GM12878 (cell line): Measurements from ENCODE around the gene TNFRSF6B. TPM values are rescaled to one million over a fixed set of nuclear protein-coding genes. Genes with fewer than 3 reads are reported as not detected.
"Not testable (repeated sequence)": the region's sequence is repeated elsewhere in the genome, so short reads cannot be mapped to it uniquely, and the experiment has no call there.

Source experiments
- ATAC-seq: fragments of 200-7000 bp; cut with Tn5 transposase; 3 replicates; pipeline ENCODE4 v1.9.1; 2020; ENCODE audit warnings: mild to moderate bottlenecking, moderate library complexity
- BruUV-seq: library from RNA; stranded (reverse); fragments of 400-500 nt; replicated peaks from 2 replicates; lab custom pipeline; 2021; lab: Mats Ljungman, UMichigan
- CTCF ChIA-PET: fragments of 300-600 bp; sonication (Branson Sonifier 250); formaldehyde crosslinking; extraction: SDS; loops from one replicate; lab custom pipeline; 2021; ENCODE audit warnings: inconsistent platforms; lab: Yijun Ruan, JAX
- POLR2A ChIA-PET: fragments of 350-600 bp; formaldehyde crosslinking; extraction: SDS; loops from one replicate; lab custom pipeline; 2021; ENCODE audit warnings: inconsistent platforms; lab: Charles Lee
- RAD21 ChIA-PET: fragments of 300-600 bp; sonication (Branson Sonifier 250); formaldehyde crosslinking; loops from one replicate; lab custom pipeline; 2023; ENCODE audit warnings: antibody characterized with exemption; ENCODE audit not compliant: unreplicated experiment; lab: Charles Lee
- SMC1A ChIA-PET: fragments of 300-600 bp; sonication (Branson Sonifier 250); formaldehyde crosslinking; loops from one replicate; lab custom pipeline; 2023; ENCODE audit not compliant: unreplicated experiment, uncharacterized antibody; lab: Charles Lee
- DNase-seq: peaks from one replicate; pipeline ENCODE4 v3.0.0-alpha.2; 2011; ENCODE audit warnings: low read depth, low spot score
- FAIRE-seq: peaks from 3 replicates; lab custom pipeline; 2011; peaks lifted over from hg19 to GRCh38; lab: Jason Lieb, UNC
- H2AFZ ChIP-seq: 2 replicates; pipeline ENCODE4 v1.6.0; 2011; ENCODE audit warnings: low read depth, low read length, control low read depth; ENCODE audit not compliant: control insufficient read depth
- H3K27ac ChIP-seq: 2 replicates; pipeline ENCODE4 v1.5.1; 2011; ENCODE audit warnings: control low read depth; ENCODE audit not compliant: control insufficient read depth, insufficient read depth
- H3K27me3 ChIP-seq, 2 experiments: replicated peaks in 1 of 2; 2 replicates each; pipeline versions ENCODE4 v1.6.0 to v1.6.1; 2011; ENCODE audit warnings: low read length in 1 of 2; ENCODE audit not compliant: control insufficient read depth in 2 of 2, insufficient read depth in 2 of 2
- H3K36me3 ChIP-seq, 2 experiments: 2 replicates each; pipeline ENCODE4 v1.5.1; 2011; ENCODE audit warnings: low read length in 1 of 2; ENCODE audit not compliant: control insufficient read depth in 2 of 2, insufficient read depth in 2 of 2
- H3K4me1 ChIP-seq: 2 replicates; pipeline ENCODE4 v1.6.1; 2011; ENCODE audit warnings: mild to moderate bottlenecking, low read length, moderate library complexity, mixed read lengths; ENCODE audit not compliant: control insufficient read depth, insufficient read depth
- H3K4me2 ChIP-seq: 2 replicates; pipeline ENCODE4 v1.6.0; 2011; ENCODE audit warnings: control low read depth; ENCODE audit not compliant: control insufficient read depth, insufficient read depth
- H3K4me3 ChIP-seq: fragments of 200-600 bp; sonication (generic); 2 replicates; pipeline ENCODE4 v1.5.1; 2016
- H3K79me2 ChIP-seq: 2 replicates; pipeline ENCODE4 v1.6.0; 2011; ENCODE audit warnings: low read length; ENCODE audit not compliant: control insufficient read depth, insufficient read depth
- H3K9ac ChIP-seq: 2 replicates; pipeline ENCODE4 v1.8.0; 2011; ENCODE audit warnings: low read length, control low read depth, mixed read lengths; ENCODE audit not compliant: control insufficient read depth, insufficient read depth
- H3K9me3 ChIP-seq: replicated peaks from 3 replicates; pipeline ENCODE4 v1.5.1; 2011; ENCODE audit warnings: mild to moderate bottlenecking, low read length; ENCODE audit not compliant: control insufficient read depth, insufficient read depth
- H4K20me1 ChIP-seq: 2 replicates; pipeline ENCODE4 v1.6.0; 2011; ENCODE audit not compliant: control insufficient read depth, insufficient read depth
- CREM ChIP-seq: IDR thresholded peaks from 2 replicates; pipeline ENCODE4 v1.6.1; 2014; ENCODE audit warnings: antibody characterized with exemption, low read depth
- EP300 ChIP-seq, 2 experiments: fragments of 150-350 bp in 1 of 2; IDR thresholded peaks; 2 replicates each; pipeline ENCODE4 v1.6.1; 2011 to 2012; ENCODE audit warnings: low read depth in 2 of 2, low read length in 2 of 2, borderline replicate concordance in 1 of 2, improper control_type of control experiment in 1 of 2, inconsistent platforms in 1 of 2; ENCODE audit not compliant: control insufficient read depth in 1 of 2
- GABPA ChIP-seq: IDR thresholded peaks from 2 replicates; pipeline ENCODE4 v1.6.1; 2014; ENCODE audit warnings: antibody characterized with exemption, low read depth, mild to moderate bottlenecking, inconsistent platforms
- MEF2B ChIP-seq: fragments of 450-650 bp; IDR thresholded peaks from 2 replicates; pipeline ENCODE4 v1.6.1; 2018; ENCODE audit warnings: mild to moderate bottlenecking, moderate library complexity; ENCODE audit not compliant: partially characterized antibody, poor library complexity, severe bottlenecking
- MTA3 ChIP-seq: IDR thresholded peaks from 2 replicates; pipeline ENCODE4 v1.6.1; 2012; ENCODE audit warnings: low read length, inconsistent platforms, borderline replicate concordance
- NFYB ChIP-seq: IDR thresholded peaks from 2 replicates; pipeline ENCODE4 v1.6.1; 2011; ENCODE audit warnings: low read depth, mild to moderate bottlenecking, low read length, improper control_type of control experiment, moderate library complexity; ENCODE audit not compliant: insufficient read depth
- NR2C1 ChIP-seq: fragments of 450-650 bp; IDR thresholded peaks from 2 replicates; pipeline ENCODE4 v1.6.1; 2017; ENCODE audit warnings: antibody characterized with exemption, mild to moderate bottlenecking, moderate library complexity
- NR2C2 ChIP-seq: IDR thresholded peaks from 2 replicates; pipeline ENCODE4 v1.6.1; 2011; ENCODE audit warnings: borderline replicate concordance, low read depth; ENCODE audit not compliant: control insufficient read depth, insufficient read length
- RBBP5 ChIP-seq: fragments of 200-600 bp; sonication (generic); conservative IDR thresholded peaks from 2 replicates; pipeline ENCODE4 v1.6.1; 2016
- RCOR1 ChIP-seq: conservative IDR thresholded peaks from 2 replicates; pipeline ENCODE4 v1.6.1; 2012; ENCODE audit warnings: low read depth, low read length, improper control_type of control experiment
- ZBTB4 ChIP-seq: fragments of 450-650 bp; formaldehyde crosslinking; IDR thresholded peaks from 2 replicates; pipeline ENCODE4 v1.4.0; 2022; ENCODE audit warnings: mild to moderate bottlenecking, moderate library complexity
- WGBS: methylation state at CpG from one replicate; pipeline ENCODE4 v1.1.6; 2016; ENCODE audit warnings: low lambda C conversion rate; ENCODE audit not compliant: insufficient replicate concordance, insufficient coverage; ENCODE audit errors: missing lambda C conversion rate; 5-methylcytosine and 5-hydroxymethylcytosine counted together
- in situ Hi-C: fragments of 300-500 bp; cut with MboI; formaldehyde crosslinking; loops from 9 replicates; pipeline ENCODE4 v1.14.3; 2018; ENCODE audit warnings: mixed read lengths
- intact Hi-C: fragments of 100-400 bp; cut with micrococcal nuclease; formaldehyde crosslinking; loops from one replicate; pipeline ENCODE4 v1.14.2; 2022; ENCODE audit not compliant: unreplicated experiment
- polyA plus RNA-seq, 11 experiments: library from polyadenylated mRNA; depleted of rRNA in 4 of 11; unstranded in 6 of 11; stranded (reverse) in 5 of 11; fragments of >200 nt; fragmentation: Nextera tagmentation in 4 of 11; fragmentation: Illumina TruSeq in 1 of 11; extraction: Ambion mirVana in 4 of 11; extraction: Trizol in 1 of 11; gene quantifications; 1 replicate in 1 of 11; 2 replicates in 10 of 11; pipeline versions ENCODE4 v1.2.1 to v1.2.3, GENCODE V29; 2011 to 2016; ENCODE audit warnings: inconsistent platforms in 2 of 11, missing spikeins in 2 of 11, low read depth in 1 of 11
- total RNA-seq, 4 experiments: library from RNA; depleted of rRNA in 3 of 4; stranded (reverse); fragments of >200 nt in 3 of 4; fragmentation: Illumina TruSeq in 1 of 4; extraction: Trizol in 1 of 4; gene quantifications; 2 replicates each; pipeline versions ENCODE4 v1.2.1 to v1.2.3, GENCODE V29; 2013 to 2021
- TF ChIP-seq, protein P1 (sequence below): fragments of 450-650 bp; IDR thresholded peaks from 2 replicates; pipeline ENCODE4 v1.6.1; 2018; ENCODE audit warnings: borderline replicate concordance, mild to moderate bottlenecking; ENCODE audit not compliant: partially characterized antibody

The TNFRSF6B gene
- total and polyA plus RNA-seq, 10 of the 15 experiments (the other 5 are each of a cell fraction or from before 2014, with no cell fraction given): 0.67 to 2.2 (median 1.8) TPM; not detected in 7

DNA sequence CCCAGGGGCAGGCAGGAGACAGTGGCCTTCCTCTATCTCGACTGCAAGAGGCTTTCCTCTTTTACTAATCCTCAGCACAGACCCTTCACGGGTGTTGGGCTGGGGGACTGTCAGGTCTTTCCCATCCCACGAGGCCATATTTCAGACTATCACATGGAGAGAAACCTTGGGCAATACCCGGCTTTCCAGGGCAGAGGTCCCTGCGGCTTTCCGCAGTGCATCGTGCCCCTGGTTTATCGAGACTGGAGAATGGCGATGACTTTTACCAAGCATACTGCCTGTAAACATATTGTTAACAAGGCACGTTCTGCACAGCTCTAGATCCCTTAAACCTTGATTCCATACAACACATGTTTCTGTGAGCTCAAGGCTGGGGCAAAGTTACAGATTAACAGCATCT, 36.3 kb upstream of the TNFRSF6B start:
- WGBS: 80% methylated on average over 10 of the region's 10 CpGs
- H2AFZ ChIP-seq, H3K36me3 ChIP-seq, H3K4me3 ChIP-seq, H3K27me3 ChIP-seq, H3K4me2 ChIP-seq, FAIRE-seq, RAD21 ChIA-PET, POLR2A ChIA-PET, H3K79me2 ChIP-seq, H3K27ac ChIP-seq, DNase-seq, H4K20me1 ChIP-seq, CTCF ChIA-PET, H3K4me1 ChIP-seq, intact Hi-C loops, in situ Hi-C loops, SMC1A ChIA-PET, H3K9ac ChIP-seq, BruUV-seq, H3K9me3 ChIP-seq, ATAC-seq: not testable (repeated sequence)

DNA sequence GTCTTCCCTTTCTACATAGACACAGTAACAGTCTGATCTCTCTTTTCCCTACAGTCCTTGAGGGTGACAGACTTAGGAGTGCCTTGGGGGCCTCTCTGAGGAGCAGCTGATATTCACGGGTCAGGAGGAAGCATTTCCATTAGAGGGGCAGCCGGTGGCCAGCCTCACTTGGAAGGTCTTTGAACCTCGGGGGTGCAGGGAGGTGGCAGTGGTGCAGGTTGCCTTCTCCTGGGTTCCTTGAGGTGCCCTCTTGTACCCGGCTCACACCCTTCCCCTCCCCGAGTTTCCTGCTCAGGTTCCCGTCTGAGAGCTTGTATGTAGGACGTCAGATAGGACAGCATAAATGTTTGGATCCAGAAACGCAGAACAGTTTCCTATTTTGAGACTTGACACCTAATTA, 35.8 kb upstream of the TNFRSF6B start:
- ChIA-PET RAD21 (no interaction called here), POLR2A (no interaction called here), CTCF (no interaction called here), SMC1A (no interaction called here)
- Histone ChIP-seq H3K27me3 (no peaks in the 10 kb centered on the region), H3K4me3 (no peak overlapping the region), H3K27ac (no peak overlapping the region), H3K4me2 (no peak overlapping the region), H3K4me1 (peaks cover 8% of the 10 kb centered on the region), H4K20me1 (no peaks in the 10 kb centered on the region), H3K9ac (no peak overlapping the region), H3K9me3 (no peaks in the 10 kb centered on the region), H3K79me2 (peaks cover 10% of the 10 kb centered on the region), H2AFZ (no peak overlapping the region), H3K36me3 (peaks cover 0 to 8% of the 10 kb centered on the region in 2 experiments; a peak in 2 of 4 replicates)
- no peak for FAIRE-seq
- DNase-seq: no peak
- in situ Hi-C loops: no loop called here
- no TSS peak for BruUV-seq
- WGBS: 76% methylated on average over 8 of the region's 8 CpGs
- intact Hi-C loops: no loop called here
- no peak for ATAC-seq
- TF ChIP-seq, protein P1, sequence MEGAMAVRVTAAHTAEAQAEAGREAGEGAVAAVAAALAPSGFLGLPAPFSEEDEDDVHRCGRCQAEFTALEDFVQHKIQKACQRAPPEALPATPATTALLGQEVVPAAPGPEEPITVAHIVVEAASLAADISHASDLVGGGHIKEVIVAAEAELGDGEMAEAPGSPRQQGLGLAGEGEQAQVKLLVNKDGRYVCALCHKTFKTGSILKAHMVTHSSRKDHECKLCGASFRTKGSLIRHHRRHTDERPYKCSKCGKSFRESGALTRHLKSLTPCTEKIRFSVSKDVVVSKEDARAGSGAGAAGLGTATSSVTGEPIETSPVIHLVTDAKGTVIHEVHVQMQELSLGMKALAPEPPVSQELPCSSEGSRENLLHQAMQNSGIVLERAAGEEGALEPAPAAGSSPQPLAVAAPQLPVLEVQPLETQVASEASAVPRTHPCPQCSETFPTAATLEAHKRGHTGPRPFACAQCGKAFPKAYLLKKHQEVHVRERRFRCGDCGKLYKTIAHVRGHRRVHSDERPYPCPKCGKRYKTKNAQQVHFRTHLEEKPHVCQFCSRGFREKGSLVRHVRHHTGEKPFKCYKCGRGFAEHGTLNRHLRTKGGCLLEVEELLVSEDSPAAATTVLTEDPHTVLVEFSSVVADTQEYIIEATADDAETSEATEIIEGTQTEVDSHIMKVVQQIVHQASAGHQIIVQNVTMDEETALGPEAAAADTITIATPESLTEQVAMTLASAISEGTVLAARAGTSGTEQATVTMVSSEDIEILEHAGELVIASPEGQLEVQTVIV: no peak
- TF ChIP-seq EP300 (IDR thresholded peaks at IDR 0.05; ENCODE audit: borderline replicate concordance in 1 of 2, control insufficient read depth in 1 of 2, low read depth in 2 of 2, low read length in 2 of 2): no peak
- TF ChIP-seq NR2C1: no peak
- TF ChIP-seq NFYB: no peak
- no peak for TF ChIP-seq NR2C2
- TF ChIP-seq CREM: no peak
- TF ChIP-seq MTA3: no peak
- no peak for TF ChIP-seq GABPA
- no peak for TF ChIP-seq RCOR1
- no peak for TF ChIP-seq MEF2B
- TF ChIP-seq RBBP5: no peak
- no peak for TF ChIP-seq ZBTB4
